Nucleus accumbens (tissue), 56 donors: ENCODE results near the gene CCNF.
"Not testable (repeated sequence)": the region's sequence is repeated elsewhere in the genome, so short reads cannot be mapped to it uniquely, and the experiment has no call there.

Experiments used
- DNase-seq, 56 donors: peaks; one replicate each; lab custom pipeline; 2025; lab: John Stamatoyannopoulos, UW

The CCNF gene

GRCh38 chr16:2429034-2429770 lies at the start of gene CCNF:
Gene CCNF, plus strand, starts transcription at chr16:2429447. Its CDS starts 35 bp downstream, at chr16:2429482.
- peak; percentile 78 to 98 (median 95) for DNase-seq

GRCh38 chr16:2383501-2383900 lies 45.7 kb upstream of the CCNF start:
- DNase-seq, result no peak

GRCh38 chr16:2384426-2384825 lies 44.8 kb upstream of the CCNF start:
- no peak for DNase-seq

GRCh38 chr16:2385190-2385836 lies 43.9 kb upstream of the CCNF start:
- no peak for DNase-seq

- DNase-seq, result not testable (repeated sequence)
These were observed 43.3 kb upstream of the CCNF start for GRCh38 chr16:2385982-2386381.

- no peak for DNase-seq
These were observed 42.3 kb upstream of the CCNF start for GRCh38 chr16:2386990-2387389.

- DNase-seq, result no peak
These were observed 40.9 kb upstream of the CCNF start for GRCh38 chr16:2388139-2388874.

GRCh38 chr16:2388875-2389433 lies 40.3 kb upstream of the CCNF start:
- DNase-seq, result no peak

- DNase-seq, result no peak
These were observed 37.2 kb upstream of the CCNF start for GRCh38 chr16:2392025-2392424.

- no peak for DNase-seq
These were observed 30.7 kb upstream of the CCNF start for GRCh38 chr16:2398520-2398919.

GRCh38 chr16:2404099-2404498 lies 25.1 kb upstream of the CCNF start:
- no peak for DNase-seq

GRCh38 chr16:2415085-2415484 lies 14.2 kb upstream of the CCNF start:
- no peak for DNase-seq

GRCh38 chr16:2420035-2420434 lies 9.2 kb upstream of the CCNF start:
- no peak for DNase-seq

- no peak for DNase-seq
These were observed 7.0 kb upstream of the CCNF start for GRCh38 chr16:2422123-2422867.

- DNase-seq, result no peak
These were observed 4.9 kb upstream of the CCNF start for GRCh38 chr16:2424061-2425007.

- peak in 3 of 56 donors; percentile 3 to 14 (median 12) for DNase-seq
These were observed 4.2 kb upstream of the CCNF start for GRCh38 chr16:2425008-2425518.

- DNase-seq, result no peak
These were observed 3.3 kb upstream of the CCNF start for GRCh38 chr16:2425825-2426430.

- DNase-seq, result no peak
These were observed 2.3 kb upstream of the CCNF start for GRCh38 chr16:2426941-2427361.

- no peak for DNase-seq
These were observed 1.7 kb upstream of the CCNF start for GRCh38 chr16:2427526-2427925.
